ENCODE measurements around the gene PLPP3.

- no peak for TF ChIP-seq CTCF (IDR thresholded peaks at IDR 0.05)
- TF ChIP-seq TCF7L2 (IDR thresholded peaks at IDR 0.05; ENCODE audit: low read depth, low read length) = no peak
- no peak for TF ChIP-seq REST (IDR thresholded peaks at IDR 0.05; ENCODE audit: insufficient read depth in 1 of 2, low read depth in 2 of 2, low read length in 1 of 2)
- TF ChIP-seq POLR2AphosphoS5 (IDR thresholded peaks at IDR 0.05; ENCODE audit: low read depth, low read length) = no peak
- TF ChIP-seq SIN3A (IDR thresholded peaks at IDR 0.05; ENCODE audit: borderline replicate concordance, insufficient read depth, low read depth, low read length) = no peak
Observed at GRCh38 chr1:56557746-56558145, 21.6 kb downstream of the PLPP3 start.
